GM18498 (cell line): ENCODE measurements around the gene MRPL22.
"Not testable (repeated sequence)": the region's sequence is repeated elsewhere in the genome, so short reads cannot be mapped to it uniquely, and the experiment has no call there.

Source experiments
- ATAC-seq: cut with Tn5 transposase; IDR thresholded peaks from one replicate; pipeline ENCODE4 v1.9.1; 2021; ENCODE audit warnings: mild to moderate bottlenecking, moderate library complexity; ENCODE audit not compliant: unreplicated experiment

The MRPL22 gene

DNA sequence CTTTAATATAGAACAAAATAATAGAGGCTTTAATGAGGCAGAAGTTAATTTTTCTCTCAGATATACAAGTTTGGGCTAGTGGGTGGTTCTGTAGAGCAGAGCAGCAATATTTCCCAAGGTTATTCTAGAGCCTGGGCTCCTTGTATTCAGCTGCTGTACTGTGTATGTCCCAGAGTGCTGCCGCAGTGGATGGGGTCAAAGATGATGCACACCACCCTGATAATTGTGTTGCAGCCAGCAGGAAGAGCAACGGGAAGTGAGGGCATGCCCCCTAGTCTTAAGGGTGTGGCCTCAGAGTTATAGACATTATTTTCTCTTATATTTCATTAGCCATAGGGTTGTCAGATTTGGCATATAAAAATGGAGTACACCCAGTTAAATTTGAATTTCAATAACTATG lies 48.8 kb downstream of the MRPL22 start:
- ATAC-seq = no peak

DNA sequence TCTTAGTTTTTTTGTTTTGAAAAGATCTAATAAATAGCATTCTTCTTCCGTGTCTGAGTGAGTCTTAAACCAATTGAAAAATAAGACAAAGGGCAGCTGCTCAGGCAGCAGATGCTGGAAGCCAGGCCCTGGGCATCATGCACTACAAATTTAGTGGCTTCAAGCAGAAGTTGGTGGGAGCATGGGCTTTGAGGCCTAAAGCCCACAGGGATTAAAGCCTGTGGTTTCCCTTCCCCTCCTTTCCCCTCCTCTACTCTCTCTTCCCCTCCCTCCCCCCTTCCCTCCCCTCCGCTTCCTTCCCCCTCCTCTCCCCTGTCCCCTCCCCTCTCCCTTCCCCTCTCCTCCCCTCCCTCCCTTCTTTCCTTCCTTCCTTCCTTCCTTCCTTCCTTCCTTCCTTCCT lies 52.6 kb downstream of the MRPL22 start:
- ATAC-seq = no peak

DNA sequence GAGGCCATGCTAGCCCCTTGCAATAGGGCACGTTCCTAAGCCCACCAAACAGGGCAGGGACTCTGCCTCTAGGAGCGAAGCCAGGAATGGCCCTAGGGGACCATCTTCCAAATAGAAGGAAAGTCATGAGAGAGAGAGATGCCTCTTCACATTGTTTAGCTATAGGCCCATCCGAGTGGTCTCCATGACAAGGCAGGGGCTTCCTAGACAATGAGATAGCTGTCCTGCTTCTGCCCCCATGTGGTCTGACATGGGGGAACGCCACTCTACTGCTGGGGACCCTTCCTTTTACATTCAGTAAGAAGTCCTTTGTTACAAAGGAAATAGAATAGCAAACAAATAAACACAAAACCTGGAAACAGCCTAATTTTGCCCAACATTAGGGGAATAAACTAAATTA lies 54.8 kb downstream of the MRPL22 start:
- no peak for ATAC-seq

DNA sequence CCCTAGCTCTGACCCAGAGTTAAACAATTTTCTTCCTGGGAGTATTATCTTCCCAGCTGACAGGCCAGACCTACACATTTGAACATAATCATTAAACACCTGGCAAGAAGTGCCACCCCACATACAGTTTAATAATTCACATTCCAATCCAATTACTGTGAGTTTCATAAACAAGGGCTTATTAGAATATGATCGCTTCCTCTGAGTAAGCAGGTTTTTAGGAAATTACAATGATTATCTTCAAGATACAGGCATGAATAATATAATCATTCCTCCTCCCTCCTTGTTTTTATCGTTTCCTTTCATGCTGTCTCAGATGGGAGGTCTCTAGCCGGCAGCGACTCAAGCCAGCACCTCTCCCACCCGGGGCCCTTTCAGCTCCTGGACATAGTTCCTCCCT lies 56.9 kb downstream of the MRPL22 start:
- ATAC-seq = no peak

DNA sequence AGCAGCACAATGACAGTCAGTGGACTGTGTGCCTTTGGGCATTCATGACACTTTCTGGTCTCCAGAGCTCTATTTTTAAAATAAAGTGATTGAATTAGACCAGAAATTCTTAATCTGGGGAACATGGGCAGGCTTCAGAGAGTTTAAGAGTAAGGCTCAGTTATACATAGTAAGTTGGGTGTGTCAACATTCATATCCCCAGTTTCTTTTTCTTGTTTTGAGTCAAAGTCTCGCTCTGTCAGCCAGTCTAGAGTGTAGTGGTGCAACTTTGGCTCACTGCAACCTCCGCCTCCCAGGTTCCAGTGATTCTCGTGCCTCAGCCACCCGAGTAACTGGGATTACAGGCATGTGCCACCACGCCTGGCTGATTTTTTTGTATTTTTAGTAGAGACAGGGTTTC lies 59.0 kb downstream of the MRPL22 start:
- no peak for ATAC-seq

DNA sequence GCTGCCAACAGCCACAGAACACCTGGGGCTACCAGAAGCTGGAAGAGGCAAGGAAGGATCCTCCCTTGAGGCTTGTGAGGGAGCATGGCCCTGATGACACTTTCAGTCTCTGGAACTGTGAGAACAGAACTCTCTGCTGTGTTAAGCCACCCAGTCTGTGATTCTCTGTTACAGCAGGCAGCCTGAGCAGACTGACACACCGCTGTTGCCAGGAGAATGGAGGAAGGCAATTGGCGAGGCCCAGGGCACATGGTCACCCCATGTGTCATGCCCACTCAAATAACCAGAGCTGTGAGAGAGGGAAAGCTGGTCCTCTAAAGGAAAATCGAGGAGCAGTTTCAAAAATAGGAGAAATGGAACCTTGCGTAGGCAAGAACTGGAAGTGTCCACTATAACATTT lies 60.6 kb downstream of the MRPL22 start:
- no peak for ATAC-seq

DNA sequence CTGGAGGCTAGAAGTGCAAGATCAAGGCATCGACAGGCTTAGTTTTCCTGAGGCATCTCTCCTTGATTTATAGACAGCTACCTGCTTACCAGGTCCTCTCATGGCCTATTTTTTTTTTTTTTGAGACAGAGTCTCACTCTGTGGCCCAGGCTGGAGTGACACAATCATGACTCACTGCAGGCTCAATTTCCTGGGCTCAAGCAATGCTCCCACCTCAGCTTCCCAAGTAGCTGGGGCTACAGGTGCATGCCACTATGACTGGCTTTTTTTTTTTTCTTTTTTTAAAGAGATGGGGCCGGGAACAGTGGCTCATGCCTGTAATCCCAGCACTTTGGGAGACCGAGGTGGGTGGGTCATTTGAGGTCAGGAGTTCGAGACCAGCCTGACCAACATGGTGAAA lies 61.8 kb downstream of the MRPL22 start:
- not testable (repeated sequence) for ATAC-seq

DNA sequence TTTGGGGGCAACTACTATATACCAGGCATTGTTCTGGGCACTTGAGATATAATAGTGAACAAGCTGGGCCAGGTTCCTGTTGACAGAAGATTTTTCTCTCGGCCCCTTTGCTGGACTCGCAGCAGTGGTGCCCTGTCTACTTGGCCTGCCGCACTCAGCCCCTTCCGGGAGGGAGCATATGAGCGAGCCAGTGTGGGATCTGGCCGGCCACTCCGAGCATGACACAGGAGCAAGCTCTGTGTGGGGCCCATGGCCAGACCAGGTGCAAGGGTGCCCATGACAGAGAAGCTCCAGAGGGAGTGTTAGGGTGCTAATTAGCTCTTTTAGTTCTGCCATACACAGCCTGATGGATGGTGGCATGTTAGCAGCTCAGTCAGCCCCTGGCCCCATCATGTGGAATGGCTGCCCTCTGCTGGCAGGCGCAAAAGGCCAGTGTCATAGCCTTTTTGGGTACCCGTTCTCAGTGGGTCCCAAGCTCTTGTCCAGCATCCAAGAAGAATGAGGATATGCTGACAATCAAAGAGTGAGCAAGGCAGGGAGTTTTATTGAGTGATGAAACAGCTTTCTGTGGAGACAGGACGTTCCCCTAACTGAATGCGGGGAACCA lies 63.4 kb downstream of the MRPL22 start:
- no peak for ATAC-seq

DNA sequence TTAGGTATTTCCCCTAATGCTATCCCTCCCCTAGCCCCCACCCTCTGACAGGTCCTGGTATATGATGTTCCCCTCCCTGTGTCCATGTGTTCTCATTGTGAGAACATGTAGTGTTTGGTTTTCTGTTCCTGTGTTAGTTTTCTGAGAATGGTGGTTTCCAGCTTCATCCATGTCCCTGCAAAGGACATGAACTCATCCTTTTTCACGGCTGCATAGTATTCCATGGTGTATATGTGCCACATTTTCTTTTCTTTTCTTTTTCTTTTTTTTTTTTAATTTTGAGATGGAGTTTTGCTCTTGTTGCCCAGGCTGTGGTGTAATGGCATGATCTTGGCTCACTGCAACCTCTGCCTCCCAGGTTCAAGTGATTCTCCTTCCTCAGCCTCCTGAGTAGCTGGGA lies 65.4 kb downstream of the MRPL22 start:
- ATAC-seq = not testable (repeated sequence)

DNA sequence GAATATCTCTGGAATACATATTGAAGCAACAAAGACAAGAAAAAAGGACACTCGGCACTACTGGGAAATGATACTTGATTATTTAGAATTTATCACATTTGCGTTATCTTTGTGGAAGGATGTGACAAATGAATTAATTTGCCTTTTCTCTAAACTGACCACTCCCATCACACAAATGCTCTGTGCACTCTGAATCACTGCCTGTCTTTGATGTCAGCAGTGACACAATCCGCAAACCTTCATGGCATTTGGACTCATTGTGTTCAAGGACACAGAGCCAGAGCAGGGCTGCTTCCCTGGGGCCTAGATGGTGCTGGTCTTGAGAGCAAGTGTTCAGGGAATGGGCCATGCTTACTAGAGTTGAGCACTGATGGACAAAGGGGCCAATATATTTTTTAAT lies 67.8 kb downstream of the MRPL22 start:
- no peak for ATAC-seq

DNA sequence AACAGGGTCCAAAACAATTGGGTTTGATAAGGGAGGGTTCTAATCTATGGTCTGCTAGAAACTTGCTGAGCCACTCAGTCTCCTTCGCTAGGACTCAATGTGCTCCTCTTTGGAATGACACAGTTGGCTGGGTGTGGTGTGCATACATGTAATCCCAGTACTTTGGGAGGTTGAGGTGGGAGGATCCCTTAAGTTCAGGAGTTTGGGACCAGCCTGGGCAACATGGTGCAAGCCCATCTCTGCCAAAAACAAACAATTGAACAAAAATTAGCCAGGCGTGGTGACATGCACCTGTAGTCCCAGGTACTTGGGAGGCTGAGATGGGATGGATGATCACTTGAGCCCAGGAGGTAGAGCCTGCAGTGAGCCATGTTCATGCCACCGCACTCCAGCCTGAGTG lies 70.0 kb downstream of the MRPL22 start:
- no peak for ATAC-seq

DNA sequence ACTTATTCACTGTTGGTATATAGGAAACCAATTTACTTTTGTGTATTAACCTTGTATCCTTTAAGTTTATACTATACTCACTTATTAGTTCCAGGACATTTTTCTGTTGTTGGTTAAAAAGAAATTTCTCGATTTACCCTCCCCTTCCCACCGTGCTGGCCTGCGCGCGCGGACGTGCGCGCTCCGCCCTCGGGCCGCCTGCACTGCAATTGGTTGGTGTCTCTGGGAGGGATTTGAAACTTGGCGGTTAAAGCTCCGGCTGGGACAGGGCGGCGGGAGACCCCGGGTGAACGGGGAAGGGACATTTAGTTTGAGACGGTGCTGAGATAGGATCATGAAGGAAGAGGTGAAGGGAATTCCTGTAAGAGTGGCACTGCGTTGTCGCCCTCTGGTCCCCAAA lies 72.7 kb downstream of the MRPL22 start, which contains the start of gene KIF4B:
Gene KIF4B, plus strand, starts transcription at position 230 of the 400 bp plus-strand sequence. Its CDS starts 105 bp downstream, at position 335.
- no peak for ATAC-seq

DNA sequence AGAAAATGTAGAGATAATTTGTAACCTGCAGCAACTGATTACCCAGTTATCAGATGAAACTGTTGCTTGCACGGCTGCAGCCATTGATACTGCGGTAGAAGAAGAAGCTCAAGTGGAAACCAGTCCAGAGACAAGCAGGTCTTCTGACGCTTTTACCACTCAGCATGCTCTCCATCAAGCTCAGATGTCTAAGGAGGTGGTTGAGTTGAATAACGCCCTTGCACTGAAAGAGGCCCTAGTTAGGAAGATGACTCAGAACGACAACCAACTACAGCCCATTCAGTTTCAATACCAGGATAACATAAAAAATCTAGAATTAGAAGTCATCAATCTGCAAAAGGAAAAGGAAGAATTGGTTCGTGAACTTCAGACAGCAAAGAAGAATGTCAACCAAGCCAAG lies 74.4 kb downstream of the MRPL22 start:
- ATAC-seq = no peak

DNA sequence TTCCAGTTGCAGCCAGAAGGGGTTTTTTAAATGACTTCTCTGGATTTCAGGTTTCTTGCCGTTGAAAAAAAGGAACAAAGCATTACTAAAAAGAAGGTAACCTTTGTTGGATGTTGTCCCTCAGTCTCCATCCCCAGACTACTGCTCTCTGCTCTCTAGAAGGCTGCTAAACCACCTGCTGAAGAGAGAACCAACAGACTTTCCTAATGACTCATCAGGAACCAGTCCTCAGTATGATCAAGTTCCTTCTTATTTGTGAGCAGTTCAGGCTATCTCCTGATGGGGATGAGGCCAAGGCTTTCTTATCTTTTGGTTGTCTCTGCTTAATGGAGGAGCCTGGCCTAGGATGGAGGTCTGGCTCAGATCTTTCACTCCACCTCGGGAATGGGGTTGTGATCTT lies 76.7 kb downstream of the MRPL22 start:
- ATAC-seq = peak; percentile 98
